HG02759 (cell line): ENCODE measurements around the gene EPS8.

ENCODE experiments used
- ATAC-seq: cut with Tn5 transposase; IDR thresholded peaks from one replicate; pipeline ENCODE4 v1.9.1; 2021; ENCODE audit warnings: mild to moderate bottlenecking, moderate library complexity; ENCODE audit not compliant: unreplicated experiment

EPS8 gene

GRCh38 chr12:15721316-15722115, 67.7 kb downstream of the EPS8 start:
- no peak for ATAC-seq

- ATAC-seq = no peak
These were observed 68.9 kb downstream of the EPS8 start for GRCh38 chr12:15720295-15720694.

DNA sequence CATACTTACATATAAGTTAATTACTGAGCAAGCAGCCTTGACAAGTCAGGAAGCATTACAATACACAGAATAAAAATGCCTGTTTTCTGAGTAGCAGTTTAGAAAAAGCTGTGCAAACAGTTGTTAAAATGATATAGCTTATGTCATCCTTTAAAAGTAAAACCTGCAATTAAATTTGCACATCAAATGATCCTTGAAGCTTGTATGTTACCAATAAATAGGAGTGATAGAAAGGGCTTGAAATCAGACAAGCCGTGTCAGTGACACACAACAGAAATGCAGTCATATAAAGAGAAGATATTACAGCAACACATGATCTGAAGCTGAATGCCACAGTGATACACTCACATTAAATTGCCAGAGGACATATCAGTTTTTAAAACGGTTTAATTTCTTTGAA, 70.0 kb downstream of the EPS8 start:
- no peak for ATAC-seq

DNA sequence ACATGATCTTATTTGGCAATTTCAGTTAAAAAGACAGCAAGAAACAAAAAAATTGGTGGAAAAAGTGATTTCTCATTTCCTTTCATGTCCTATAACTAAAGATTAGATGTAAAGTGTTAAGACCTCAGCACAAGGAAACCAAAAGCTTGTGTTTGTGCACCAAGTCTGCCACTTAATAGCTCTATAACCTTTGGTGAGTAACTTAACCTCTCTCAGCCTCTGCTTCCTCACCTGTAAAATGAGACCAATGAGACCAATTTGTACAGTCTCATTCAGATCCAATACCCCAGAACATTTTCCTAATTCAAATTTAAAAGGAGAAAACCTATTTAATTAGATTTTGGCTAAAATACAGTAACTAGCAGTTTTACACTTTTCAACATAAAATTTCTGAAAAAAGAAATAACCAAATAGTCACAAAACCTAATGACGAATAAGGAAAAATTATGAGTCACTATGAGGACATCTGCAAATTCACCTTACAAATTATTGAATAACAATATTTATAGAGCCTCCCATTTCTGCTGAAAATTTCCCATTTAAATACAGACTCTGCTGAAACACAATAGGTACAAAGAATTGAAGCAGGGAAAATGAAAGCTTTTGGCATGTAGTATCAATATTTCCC, 71.1 kb downstream of the EPS8 start:
- ATAC-seq = no peak

DNA sequence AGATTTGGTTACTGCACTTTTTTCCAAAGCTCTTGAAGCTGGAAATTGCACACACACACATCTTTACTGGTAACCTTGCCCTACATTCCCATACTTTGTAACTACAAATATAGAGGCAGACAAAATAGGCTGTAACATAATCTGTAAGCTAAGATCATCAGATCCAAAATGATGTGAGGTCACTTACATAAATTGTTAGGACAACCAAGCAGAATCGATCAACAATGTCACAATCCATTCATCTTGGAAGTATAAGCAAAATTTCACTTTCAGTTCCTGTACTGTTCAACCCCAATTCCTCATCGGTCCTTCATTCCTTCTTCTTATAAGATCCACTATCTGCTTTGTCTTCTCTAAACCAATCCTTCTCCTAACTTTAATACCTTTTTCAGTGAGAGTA, 72.6 kb downstream of the EPS8 start:
- no peak for ATAC-seq

DNA sequence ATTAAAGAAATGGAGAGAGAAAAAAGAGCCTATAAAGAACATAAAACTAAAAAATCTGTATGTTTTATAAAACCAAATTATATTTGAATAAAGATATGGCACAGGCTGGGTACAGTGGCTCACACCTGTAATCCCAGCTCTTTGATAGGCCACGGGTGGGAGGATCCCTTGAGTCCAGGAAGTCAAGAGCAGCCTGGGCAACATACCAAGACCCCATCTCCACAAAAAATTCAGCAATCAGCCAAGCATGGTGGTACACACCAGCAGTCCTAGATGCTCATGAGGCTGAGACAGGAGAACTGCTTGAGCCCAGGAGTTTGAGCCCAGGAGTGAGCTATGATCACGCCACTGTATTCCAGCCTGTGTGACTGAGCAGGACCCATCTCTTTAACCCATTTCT, 74.9 kb downstream of the EPS8 start:
- no peak for ATAC-seq

DNA sequence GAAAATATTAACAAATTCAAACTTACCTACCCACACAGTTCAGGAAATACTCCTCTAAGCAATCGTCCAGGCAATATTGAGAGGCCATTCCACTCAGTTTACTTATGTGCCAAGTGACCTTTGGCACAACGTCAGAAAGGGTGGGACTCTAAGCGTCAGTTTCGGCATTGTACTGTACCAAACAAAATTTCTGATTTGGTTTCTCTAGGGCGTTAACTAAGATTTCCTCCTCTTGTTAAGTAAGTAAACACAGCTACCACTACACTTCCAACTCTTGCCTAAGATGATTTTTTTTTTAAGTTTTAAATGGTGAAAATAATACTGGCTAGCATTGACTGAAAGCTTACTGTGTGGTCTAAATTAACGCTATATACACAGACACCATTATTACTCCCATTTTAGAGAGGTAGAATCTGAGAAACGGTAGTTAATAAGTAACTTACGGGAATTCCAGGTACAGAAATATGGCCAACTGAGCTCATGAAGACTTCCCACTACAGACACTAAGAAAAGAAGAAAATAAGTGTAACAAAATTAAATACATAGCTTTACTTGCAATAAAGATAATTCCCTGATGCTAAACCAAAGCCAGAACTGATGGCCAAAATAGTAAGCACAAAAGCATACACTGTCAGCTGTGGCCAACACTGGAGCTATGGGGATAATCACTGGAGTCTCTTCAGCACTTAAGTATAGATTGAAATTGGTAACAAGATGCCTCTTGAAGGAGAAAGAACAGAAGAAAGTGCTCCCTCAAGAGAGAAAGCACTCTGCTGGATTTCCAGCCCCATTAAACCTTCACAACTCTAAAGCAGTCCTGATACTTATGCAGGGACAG, 76.1 kb downstream of the EPS8 start:
- ATAC-seq = no peak

DNA sequence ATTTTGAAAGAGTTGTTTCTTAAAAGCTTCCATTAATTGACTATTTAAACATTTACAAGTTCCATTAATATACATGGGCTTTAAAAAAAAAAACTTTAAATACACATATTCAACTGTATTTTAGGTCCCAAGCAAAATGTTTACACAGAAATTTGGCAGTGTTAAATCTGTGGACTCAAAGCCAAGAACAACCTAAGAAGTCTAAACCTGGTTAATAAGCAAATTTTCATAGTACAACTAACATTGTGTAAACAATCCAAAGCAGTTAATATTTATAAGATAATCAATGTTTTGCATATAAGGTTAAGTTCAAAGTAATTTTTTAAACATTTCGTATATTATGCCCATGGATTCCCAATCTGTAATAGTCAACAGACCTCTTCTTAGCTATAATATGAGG, 77.0 kb downstream of the EPS8 start:
- ATAC-seq = no peak

GRCh38 chr12:15710860-15711510, 78.2 kb downstream of the EPS8 start:
- ATAC-seq = no peak

- ATAC-seq = no peak
These were observed 79.6 kb downstream of the EPS8 start for GRCh38 chr12:15709551-15709950.

DNA sequence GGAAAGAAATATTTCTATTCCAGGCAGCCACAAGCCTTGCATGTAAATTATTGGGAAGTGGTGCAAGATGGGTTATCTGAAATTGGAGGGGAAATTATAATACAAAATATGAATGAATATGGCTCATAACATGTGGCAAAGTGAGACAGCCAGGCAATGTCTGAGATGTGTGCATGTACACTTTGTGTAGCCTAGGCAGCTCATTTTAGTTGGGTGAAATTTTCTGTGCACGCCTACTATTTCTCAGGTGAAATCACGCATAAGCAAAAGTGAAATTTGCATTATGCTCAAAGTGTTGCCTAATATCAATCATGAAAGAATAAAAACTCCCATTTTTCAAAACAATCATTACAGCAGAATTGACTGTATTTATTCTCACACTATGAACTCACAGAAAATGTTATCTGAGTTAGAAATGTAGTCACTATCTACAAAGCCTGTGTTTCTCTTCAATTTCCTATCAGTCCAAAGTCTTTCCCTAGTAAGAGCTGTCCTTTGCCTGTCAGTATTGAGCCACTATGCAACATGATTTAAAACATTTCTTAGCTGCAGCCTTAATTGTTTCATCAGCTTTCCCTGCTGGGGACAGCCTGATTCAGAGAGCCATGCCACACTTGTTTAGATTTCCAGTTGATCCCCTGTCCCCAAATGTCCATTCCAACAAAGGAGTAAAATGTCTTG, 80.7 kb downstream of the EPS8 start:
- ATAC-seq = no peak

DNA sequence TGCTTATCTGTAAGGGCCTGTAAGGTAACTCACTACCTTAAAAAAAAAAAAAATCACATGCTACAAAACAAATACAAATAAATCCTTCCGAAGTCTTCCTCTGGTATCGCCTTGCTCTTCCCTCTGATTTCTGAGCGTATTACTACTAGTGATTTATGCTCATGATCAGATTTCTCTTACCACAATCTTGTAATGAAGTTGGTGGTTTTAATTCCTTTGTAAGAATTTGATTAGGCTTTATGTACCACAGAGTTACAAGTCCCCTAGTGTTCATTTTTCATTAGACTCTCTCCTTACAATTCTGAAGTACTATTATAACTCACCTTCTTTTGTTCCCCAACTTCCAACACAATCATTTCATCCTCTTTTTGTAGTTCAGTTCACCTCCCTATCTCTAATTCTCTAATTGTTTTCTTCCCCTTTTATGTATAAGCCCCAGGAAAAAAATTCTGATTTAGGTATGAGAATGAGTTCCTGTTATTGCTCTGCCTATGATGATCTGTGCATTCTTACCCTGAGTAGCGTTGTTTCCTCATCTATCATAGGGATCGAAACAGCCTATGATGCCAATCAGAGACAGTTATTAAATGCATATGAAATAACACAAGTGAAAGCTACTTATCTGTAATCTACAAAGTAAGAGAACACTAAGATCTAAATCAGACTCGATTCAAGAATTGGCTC, 81.5 kb downstream of the EPS8 start:
- ATAC-seq = no peak

DNA sequence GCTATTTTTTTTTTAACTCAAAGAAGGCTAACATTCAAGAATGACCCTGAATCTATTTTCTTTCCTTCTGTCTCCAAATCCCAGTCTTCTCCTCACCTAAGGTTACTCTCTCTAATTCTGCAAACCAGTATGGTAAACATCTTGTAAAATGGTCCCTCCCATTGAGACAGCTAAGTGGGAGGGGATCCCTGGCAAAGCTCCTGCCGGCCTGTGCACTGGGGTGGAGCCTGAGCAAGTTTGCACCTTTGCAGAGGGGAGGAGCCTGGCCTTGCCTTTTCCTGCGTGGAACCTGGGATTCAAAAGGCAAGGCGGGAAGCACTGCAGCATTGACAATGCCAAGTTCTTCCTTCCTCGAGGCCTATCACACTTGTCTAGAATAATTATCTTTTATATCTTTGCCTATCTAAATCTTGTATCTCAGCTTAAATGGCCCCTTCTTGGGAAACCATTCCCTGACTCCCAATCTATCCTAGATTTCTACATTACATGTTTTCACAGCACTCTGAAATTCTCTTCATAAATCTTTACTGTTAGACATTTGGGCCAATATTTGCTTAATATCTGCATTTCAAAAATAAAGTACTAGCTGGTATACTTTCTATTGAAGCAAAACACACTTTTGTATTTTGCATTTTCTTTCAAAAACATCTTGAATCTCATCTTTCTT, 83.0 kb downstream of the EPS8 start:
- no peak for ATAC-seq

GRCh38 chr12:15705606-15706005, 83.6 kb downstream of the EPS8 start:
- no peak for ATAC-seq

- ATAC-seq = no peak
These were observed 86.9 kb downstream of the EPS8 start for GRCh38 chr12:15702276-15702675.

GRCh38 chr12:15701631-15702156, 87.5 kb downstream of the EPS8 start:
- ATAC-seq = no peak

DNA sequence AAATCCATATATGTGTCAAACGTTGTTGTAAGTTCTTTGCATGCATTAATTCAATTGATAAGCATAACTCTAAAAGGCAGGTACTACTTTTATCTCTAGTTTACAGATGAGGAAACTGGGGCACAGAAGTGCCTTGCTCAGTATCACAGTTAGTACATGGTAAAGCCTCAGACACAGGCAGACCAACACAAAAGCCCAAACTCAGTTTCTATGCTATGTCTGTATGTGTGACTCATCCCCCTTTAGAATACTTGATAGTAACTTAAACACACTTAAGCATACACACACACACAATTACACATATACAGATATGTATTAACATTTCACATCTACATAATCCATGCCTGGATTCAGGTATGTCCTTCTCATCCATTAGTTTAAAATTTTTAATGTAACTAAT, 88.0 kb downstream of the EPS8 start:
- no peak for ATAC-seq

DNA sequence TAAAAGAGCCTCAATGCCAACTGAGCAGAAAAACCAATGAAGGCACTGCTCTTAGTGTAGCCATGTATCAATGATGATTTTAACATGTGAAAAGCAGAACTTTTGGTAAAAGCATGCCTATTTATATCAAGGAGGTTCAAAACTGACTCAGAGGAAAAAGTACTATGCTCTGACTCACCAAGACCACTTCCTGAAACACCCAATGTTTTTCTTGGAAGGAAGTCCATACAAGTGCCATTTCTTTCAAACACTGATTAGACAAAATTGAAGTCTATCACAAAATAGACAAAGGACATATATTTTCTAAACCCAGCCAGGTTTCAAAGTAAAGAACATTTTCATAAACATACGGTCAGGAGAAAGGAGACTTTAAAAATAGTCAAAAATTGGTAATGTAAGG, 88.6 kb downstream of the EPS8 start:
- ATAC-seq = peak; percentile 65

GRCh38 chr12:15699886-15700285, 89.3 kb downstream of the EPS8 start:
- no peak for ATAC-seq
